GM21360 (cell line): ENCODE data around the gene SPOUT1.
A peak's percentile ranks its signal among the peaks of the same experiment; 100 is the strongest.

ENCODE experiments used
- ATAC-seq: cut with Tn5 transposase; IDR thresholded peaks from one replicate; pipeline ENCODE4 v1.9.1; 2021; ENCODE audit warnings: mild to moderate bottlenecking, moderate library complexity; ENCODE audit not compliant: unreplicated experiment

SPOUT1 gene

GRCh38 chr9:128838338-128838737 lies 8.7 kb upstream of the SPOUT1 start:
- ATAC-seq = no peak

GRCh38 chr9:128836509-128837145 lies 7.0 kb upstream of the SPOUT1 start:
- ATAC-seq = no peak

- no peak for ATAC-seq
Observed at GRCh38 chr9:128835246-128836210, 5.9 kb upstream of the SPOUT1 start.

GRCh38 chr9:128833696-128834095 lies 4.1 kb upstream of the SPOUT1 start:
- no peak for ATAC-seq

- ATAC-seq = peak; percentile 16
Observed at GRCh38 chr9:128828719-128829452, 708 bp downstream of the SPOUT1 start.

- no peak for ATAC-seq
Observed at GRCh38 chr9:128828267-128828666, 1.3 kb downstream of the SPOUT1 start.

- ATAC-seq = no peak
Observed at GRCh38 chr9:128825923-128826700, 3.5 kb downstream of the SPOUT1 start.

GRCh38 chr9:128824911-128825310 lies 4.7 kb downstream of the SPOUT1 start:
- ATAC-seq = no peak

- ATAC-seq = no peak
Observed at GRCh38 chr9:128823903-128824406, 5.6 kb downstream of the SPOUT1 start.

GRCh38 chr9:128823362-128823902 lies 6.2 kb downstream of the SPOUT1 start:
- no peak for ATAC-seq

GRCh38 chr9:128822407-128823042 lies 7.1 kb downstream of the SPOUT1 start:
- ATAC-seq = no peak

- no peak for ATAC-seq
Observed at GRCh38 chr9:128821584-128822406, 7.8 kb downstream of the SPOUT1 start.

GRCh38 chr9:128820665-128821583 lies 8.7 kb downstream of the SPOUT1 start:
- no peak for ATAC-seq

GRCh38 chr9:128819716-128820664 lies 9.6 kb downstream of the SPOUT1 start:
- ATAC-seq = no peak

GRCh38 chr9:128818839-128819715 lies 10.5 kb downstream of the SPOUT1 start:
- ATAC-seq = peak; percentile 31
